Measurements from ENCODE around the gene PLA2G2A. TPM values are rescaled to one million over a fixed set of nuclear protein-coding genes. Genes with fewer than 3 reads are reported as not detected.

PLA2G2A gene, protein sequence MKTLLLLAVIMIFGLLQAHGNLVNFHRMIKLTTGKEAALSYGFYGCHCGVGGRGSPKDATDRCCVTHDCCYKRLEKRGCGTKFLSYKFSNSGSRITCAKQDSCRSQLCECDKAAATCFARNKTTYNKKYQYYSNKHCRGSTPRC
- total RNA-seq, result 3.7 to 5.0 TPM (median 4.1 TPM) in 3 replicates

GRCh38 chr1:19979494-19979977 is at the start of gene PLA2G2A:
Gene PLA2G2A (minus strand): TSS chr1:19979618. CDS start chr1:19978773, 845 bp downstream.
- TF ChIP-seq, protein P1, sequence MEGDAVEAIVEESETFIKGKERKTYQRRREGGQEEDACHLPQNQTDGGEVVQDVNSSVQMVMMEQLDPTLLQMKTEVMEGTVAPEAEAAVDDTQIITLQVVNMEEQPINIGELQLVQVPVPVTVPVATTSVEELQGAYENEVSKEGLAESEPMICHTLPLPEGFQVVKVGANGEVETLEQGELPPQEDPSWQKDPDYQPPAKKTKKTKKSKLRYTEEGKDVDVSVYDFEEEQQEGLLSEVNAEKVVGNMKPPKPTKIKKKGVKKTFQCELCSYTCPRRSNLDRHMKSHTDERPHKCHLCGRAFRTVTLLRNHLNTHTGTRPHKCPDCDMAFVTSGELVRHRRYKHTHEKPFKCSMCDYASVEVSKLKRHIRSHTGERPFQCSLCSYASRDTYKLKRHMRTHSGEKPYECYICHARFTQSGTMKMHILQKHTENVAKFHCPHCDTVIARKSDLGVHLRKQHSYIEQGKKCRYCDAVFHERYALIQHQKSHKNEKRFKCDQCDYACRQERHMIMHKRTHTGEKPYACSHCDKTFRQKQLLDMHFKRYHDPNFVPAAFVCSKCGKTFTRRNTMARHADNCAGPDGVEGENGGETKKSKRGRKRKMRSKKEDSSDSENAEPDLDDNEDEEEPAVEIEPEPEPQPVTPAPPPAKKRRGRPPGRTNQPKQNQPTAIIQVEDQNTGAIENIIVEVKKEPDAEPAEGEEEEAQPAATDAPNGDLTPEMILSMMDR (IDR thresholded peaks at IDR 0.05; ENCODE audit: unreplicated experiment), result no peak
- peaks cover 11% of the 10 kb centered on the region for H3K27me3 Mint-ChIP-seq (ENCODE audit: low read depth)
- no peak for DNase-seq (ENCODE audit: low spot score in 2 of 2, unreplicated experiment in 2 of 2)
- H3K27ac Mint-ChIP-seq, result no peak within 1 kb of the TSS
- no peaks in the 10 kb centered on the region for H3K36me3 Mint-ChIP-seq
- H3K4me1 Mint-ChIP-seq, result peaks cover 43% of the 10 kb centered on the region
- H3K4me3 Mint-ChIP-seq, result no peak within 1 kb of the TSS
- no peaks in the 10 kb centered on the region for H3K9me3 Mint-ChIP-seq

- no peaks in the 10 kb centered on the region for H3K36me3 Mint-ChIP-seq
- no peak for DNase-seq (ENCODE audit: low spot score in 2 of 2, unreplicated experiment in 2 of 2)
- no peak overlapping the region for H3K4me3 Mint-ChIP-seq
- no peak overlapping the region for H3K27ac Mint-ChIP-seq
- peaks cover 3% of the 10 kb centered on the region for H3K27me3 Mint-ChIP-seq (ENCODE audit: low read depth)
- TF ChIP-seq, protein P1 (IDR thresholded peaks at IDR 0.05; ENCODE audit: unreplicated experiment), result no peak
- H3K4me1 Mint-ChIP-seq, result peaks cover 6% of the 10 kb centered on the region
- peaks cover 27% of the 10 kb centered on the region for H3K9me3 Mint-ChIP-seq
Observed at GRCh38 chr1:20028726-20029125, 49.3 kb upstream of the PLA2G2A start.

GRCh38 chr1:20028125-20028524 is 48.7 kb upstream of the PLA2G2A start:
- H3K4me1 Mint-ChIP-seq, result peaks cover 6% of the 10 kb centered on the region
- DNase-seq (ENCODE audit: low spot score in 2 of 2, unreplicated experiment in 2 of 2), result no peak
- H3K9me3 Mint-ChIP-seq, result peaks cover 30% of the 10 kb centered on the region
- H3K27me3 Mint-ChIP-seq (ENCODE audit: low read depth), result peaks cover 3% of the 10 kb centered on the region
- no peak overlapping the region for H3K4me3 Mint-ChIP-seq
- no peak overlapping the region for H3K27ac Mint-ChIP-seq
- H3K36me3 Mint-ChIP-seq, result no peaks in the 10 kb centered on the region
- TF ChIP-seq, protein P1 (IDR thresholded peaks at IDR 0.05; ENCODE audit: unreplicated experiment), result no peak

GRCh38 chr1:20017741-20018140 is 38.3 kb upstream of the PLA2G2A start:
- TF ChIP-seq, protein P1 (IDR thresholded peaks at IDR 0.05; ENCODE audit: unreplicated experiment), result no peak
- Mint-ChIP-seq H3K9me3 (peaks cover 47% of the 10 kb centered on the region), H3K36me3 (peaks cover 2% of the 10 kb centered on the region), H3K4me1 (no peaks in the 10 kb centered on the region), H3K27me3 (ENCODE audit: low read depth) (peaks cover 1% of the 10 kb centered on the region), H3K4me3 (no peak overlapping the region), H3K27ac (no peak overlapping the region)
- DNase-seq (ENCODE audit: low spot score in 2 of 2, unreplicated experiment in 2 of 2), result no peak

GRCh38 chr1:20014153-20014552 is 34.7 kb upstream of the PLA2G2A start:
- H3K9me3 Mint-ChIP-seq, result peaks cover 43% of the 10 kb centered on the region

More at GRCh38 chr1:20014153-20014552, 34.7 kb upstream of the PLA2G2A start:
- Mint-ChIP-seq H3K27me3 (ENCODE audit: low read depth) (no peaks in the 10 kb centered on the region), H3K4me1 (no peaks in the 10 kb centered on the region), H3K4me3 (no peak overlapping the region), H3K36me3 (peaks cover 2% of the 10 kb centered on the region), H3K27ac (no peak overlapping the region)
- TF ChIP-seq, protein P1 (IDR thresholded peaks at IDR 0.05; ENCODE audit: unreplicated experiment), result no peak
- DNase-seq (ENCODE audit: low spot score in 2 of 2, unreplicated experiment in 2 of 2), result no peak

Measured in mesothelial cell of epicardium (in vitro differentiated cells).